Mesendoderm (in vitro differentiated cells): ENCODE measurements around the gene ZBTB18. TPM values are rescaled to one million over a fixed set of nuclear protein-coding genes. Genes with fewer than 3 reads are reported as not detected.

Experiments
- DNase-seq: peaks from one replicate; pipeline ENCODE4 v3.0.0; 2013
- H2AK5ac ChIP-seq: 2 replicates; pipeline ENCODE4 v1.6.1; 2013; ENCODE audit warnings: low read length, inconsistent platforms
- H2BK120ac ChIP-seq: 2 replicates; pipeline ENCODE4 v1.6.1; 2013; ENCODE audit warnings: low read depth, mild to moderate bottlenecking, low read length, moderate library complexity, mixed read lengths
- H2BK15ac ChIP-seq: replicated peaks from 2 replicates; pipeline ENCODE4 v1.6.1; 2013; ENCODE audit warnings: low read depth, mild to moderate bottlenecking, moderate library complexity
- H2BK5ac ChIP-seq: 2 replicates; pipeline ENCODE4 v1.6.1; 2013; ENCODE audit warnings: low read length, inconsistent platforms
- H3K18ac ChIP-seq: 2 replicates; pipeline ENCODE4 v1.6.1; 2013; ENCODE audit warnings: mild to moderate bottlenecking, low read length, mixed read lengths
- H3K23ac ChIP-seq: one replicate; pipeline ENCODE4 v1.6.1; 2013; ENCODE audit warnings: low read length
- H3K27ac ChIP-seq: 2 replicates; pipeline ENCODE4 v1.5.1; 2013; ENCODE audit warnings: low read depth, mild to moderate bottlenecking, inconsistent platforms, low read length, moderate library complexity
- H3K27me3 ChIP-seq: 2 replicates; pipeline ENCODE4 v1.6.1; 2013; ENCODE audit warnings: low read length, control low read depth, mild to moderate bottlenecking, inconsistent platforms; ENCODE audit not compliant: insufficient read depth, poor library complexity
- H3K36me3 ChIP-seq: 2 replicates; pipeline ENCODE4 v1.6.1; 2013; ENCODE audit warnings: low read length, inconsistent platforms; ENCODE audit not compliant: control insufficient read depth, insufficient read depth
- H3K4ac ChIP-seq: one replicate; pipeline ENCODE4 v1.6.1; 2013; ENCODE audit warnings: low read depth, mild to moderate bottlenecking, low read length, moderate library complexity
- H3K4me1 ChIP-seq: 2 replicates; pipeline ENCODE4 v1.6.1; 2013; ENCODE audit warnings: low read depth, low read length, inconsistent platforms; ENCODE audit not compliant: control insufficient read depth
- H3K4me2 ChIP-seq: 2 replicates; pipeline ENCODE4 v1.6.1; 2013; ENCODE audit warnings: low read length
- H3K4me3 ChIP-seq: 2 replicates; pipeline ENCODE4 v1.5.1; 2013; ENCODE audit warnings: mild to moderate bottlenecking, low read length
- H3K56ac ChIP-seq: one replicate; pipeline ENCODE4 v1.6.1; 2013; ENCODE audit warnings: low read length
- H3K79me1 ChIP-seq: 2 replicates; pipeline ENCODE4 v1.6.1; 2013; ENCODE audit warnings: low read length, inconsistent platforms
- H3K79me2 ChIP-seq: 2 replicates; pipeline ENCODE4 v1.6.1; 2013; ENCODE audit warnings: mild to moderate bottlenecking, low read length; ENCODE audit not compliant: control insufficient read depth, insufficient read depth
- H3K9ac ChIP-seq: 2 replicates; pipeline ENCODE4 v1.6.1; 2013; ENCODE audit warnings: low read length, inconsistent platforms
- H4K5ac ChIP-seq: one replicate; pipeline ENCODE4 v1.6.1; 2013; ENCODE audit warnings: low read length
- H4K8ac ChIP-seq: one replicate; pipeline ENCODE4 v1.6.1; 2013; ENCODE audit warnings: low read depth, mild to moderate bottlenecking, control low read depth, low read length, moderate library complexity
- WGBS: extraction: QIAGEN DNeasy Blood & Tissue Kit; methylation state at CpG from one replicate; pipeline ENCODE4 v1.1.7; 2013; ENCODE audit warnings: low lambda C conversion rate, missing lambda C conversion rate; ENCODE audit not compliant: insufficient coverage; ENCODE audit errors: extremely low coverage; 5-methylcytosine and 5-hydroxymethylcytosine counted together
- small RNA-seq: library from polyadenylated mRNA; stranded (forward); fragments of <200 nt; extraction: miRNeasy Mini kit (QIAGEN cat#:217004); gene quantifications from one replicate; pipeline ENCODE3, GENCODE V24; 2013; ENCODE audit not compliant: insufficient read depth

The ZBTB18 gene

GRCh38 chr1:244106176-244106575, 55.1 kb downstream of the ZBTB18 start:
- Histone ChIP-seq H3K9ac (no peak overlapping the region), H3K27me3 (no peaks in the 10 kb centered on the region), H3K79me1 (no peaks in the 10 kb centered on the region), H2BK120ac (no peak overlapping the region), H3K4me1 (no peaks in the 10 kb centered on the region), H3K36me3 (no peaks in the 10 kb centered on the region), H3K56ac (no peak overlapping the region), H3K23ac (no peak overlapping the region), H3K4me3 (no peak overlapping the region), H3K4me2 (no peak overlapping the region), H3K79me2 (no peaks in the 10 kb centered on the region), H2BK15ac (no peak overlapping the region), H3K27ac (no peak overlapping the region), H2AK5ac (no peak overlapping the region), H2BK5ac (no peak overlapping the region), H4K5ac (no peak overlapping the region), H3K4ac (no peak overlapping the region), H3K18ac (no peak overlapping the region), H4K8ac (no peak overlapping the region)
- no CpG with 5 or more reads among the region's 3 CpGs for WGBS
- no peak for DNase-seq

Small RNAs within 50 kb of the gene (small RNA-seq; reads per million reads assigned to genes)
- gene RN7SL148P: not detected
